Naive thymus-derived CD8-positive, alpha-beta T cell (primary cell): Measurements from ENCODE around the gene HOXA6. TPM values are rescaled to one million over a fixed set of nuclear protein-coding genes. Genes with fewer than 3 reads are reported as not detected.
A peak's percentile ranks its signal among the peaks of the same experiment; 100 is the strongest.

Source experiments
- ATAC-seq, 2 donors: fragments of 150-1000 bp; cut with Tn5 transposase in 1 of 2; sonication (Bioruptor Pico), chemical (Tn5 transposase) in 1 of 2; 1 replicate in 1 of 2; 2 replicates in 1 of 2; pipeline ENCODE4 v1.10.0; 2021; ENCODE audit warnings: mild to moderate bottlenecking in 2 of 2, moderate library complexity in 2 of 2
- POLR2A ChIA-PET: fragments of 350-600 bp; sonication (Branson Sonifier 250); formaldehyde crosslinking; loops from one replicate; lab custom pipeline; 2021; ENCODE audit warnings: antibody characterized with exemption; lab: Charles Lee
- DNase-seq, 10 donors: peaks; one replicate each; pipeline versions ENCODE4 v3.0.0 to v3.0.0-alpha.2; 2020 to 2022
- H3K27ac Mint-ChIP-seq, 10 donors: one replicate each; pipeline ENCODE4 v1.8.0; 2020 to 2022; ENCODE audit warnings: mild to moderate bottlenecking in 10 of 10, mixed read lengths in 10 of 10, moderate library complexity in 4 of 10, inconsistent platforms in 1 of 10
- H3K27me3 Mint-ChIP-seq, 5 donors: one replicate each; pipeline ENCODE4 v1.8.0; 2021 to 2022; ENCODE audit warnings: mixed read lengths in 5 of 5
- H3K36me3 Mint-ChIP-seq, 3 donors: one replicate each; pipeline ENCODE4 v1.8.0; 2020 to 2022; ENCODE audit warnings: mixed read lengths in 3 of 3, mild to moderate bottlenecking in 2 of 3, inconsistent platforms in 1 of 3
- H3K4me1 Mint-ChIP-seq, 4 donors: one replicate each; pipeline ENCODE4 v1.8.0; 2021 to 2022; ENCODE audit warnings: mixed read lengths in 4 of 4
- H3K4me3 Mint-ChIP-seq, 10 donors: one replicate each; pipeline ENCODE4 v1.8.0; 2020 to 2022; ENCODE audit warnings: mild to moderate bottlenecking in 10 of 10, mixed read lengths in 10 of 10, moderate library complexity in 6 of 10, inconsistent platforms in 1 of 10
- H3K9me3 Mint-ChIP-seq, 9 donors: one replicate each; pipeline ENCODE4 v1.8.0; 2020 to 2022; ENCODE audit warnings: mixed read lengths in 9 of 9, mild to moderate bottlenecking in 3 of 9, inconsistent platforms in 1 of 9, moderate library complexity in 1 of 9
- polyA plus RNA-seq, 3 donors: library from polyadenylated mRNA; unstranded; fragments of 300-500 nt; fragmentation: Illumina TruSeq; gene quantifications; one replicate each; pipeline ENCODE4 v1.2.3, GENCODE V29; 2021
- total RNA-seq, 8 experiments: library from RNA in 2 of 8; stranded (reverse) in 2 of 8; gene quantifications; one replicate each; pipeline ENCODE4 v1.2.3 and lab custom pipeline; 2021 to 2026

HOXA6 gene
- total and polyA plus RNA-seq, 5 experiments from 2014 or later, result not detected

GRCh38 chr7:27182861-27183681 lies 35.5 kb upstream of the HOXA6 start:
- peaks cover 1 to 4% (median 3%) of the 10 kb centered on the region in 3 donors for H3K36me3 Mint-ChIP-seq
- peak overlapping the region in 1 of 10 donors; percentile 55 for H3K4me3 Mint-ChIP-seq
- H3K9me3 Mint-ChIP-seq, result peaks cover 0 to 2% (median 0%) of the 10 kb centered on the region in 9 donors
- H3K4me1 Mint-ChIP-seq, result peaks cover 25 to 51% (median 41%) of the 10 kb centered on the region in 4 donors
- peaks cover 52 to 96% (median 74%) of the 10 kb centered on the region in 5 donors for H3K27me3 Mint-ChIP-seq
- DNase-seq (peak in 1 of 10 donors; percentile 17), ATAC-seq (no peak)
- POLR2A ChIA-PET, result interaction anchor here (2.4 kb wide), 1 partner anchor 9 kb away, joined by 9 read pairs; the partner anchor contains the start of gene HOXA10
- H3K27ac Mint-ChIP-seq, result no peak overlapping the region

DNA sequence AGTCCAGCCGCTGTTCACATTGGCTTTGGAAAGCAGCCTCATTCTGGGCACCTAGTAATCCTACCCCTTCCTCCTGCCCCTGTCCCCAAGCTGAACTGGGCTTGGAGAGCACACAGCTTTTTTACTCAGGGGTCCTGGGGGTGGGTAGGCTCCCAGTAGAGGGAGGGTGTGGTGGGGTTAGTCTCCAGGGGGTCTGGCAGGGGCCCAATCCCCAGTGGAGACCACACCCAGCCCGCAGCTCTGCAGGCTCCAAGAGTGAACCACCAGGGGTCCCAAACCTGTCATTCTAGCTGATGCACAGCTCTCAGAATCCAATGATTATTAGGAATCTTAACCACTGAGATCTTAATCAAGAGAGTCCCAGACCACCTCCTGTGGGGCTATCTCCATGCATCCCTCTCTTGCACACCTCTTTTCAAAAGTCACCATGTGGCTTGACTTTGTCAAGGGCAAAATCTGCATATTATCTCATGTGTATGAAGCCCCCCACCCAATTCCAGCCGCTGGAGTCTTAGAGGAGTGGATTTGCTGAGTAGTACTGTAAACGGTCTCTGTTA lies 34.8 kb upstream of the HOXA6 start:
- peak overlapping the region in 1 of 10 donors; percentile 6 for H3K4me3 Mint-ChIP-seq
- POLR2A ChIA-PET, result interaction anchor here (0.5 to 2.4 kb wide), 3 partner anchors 9 to 1320 kb away, joined by 3 to 9 read pairs (median 9); partner anchors contain the start of gene HOXA10
- H3K27ac Mint-ChIP-seq, result no peak overlapping the region

DNA sequence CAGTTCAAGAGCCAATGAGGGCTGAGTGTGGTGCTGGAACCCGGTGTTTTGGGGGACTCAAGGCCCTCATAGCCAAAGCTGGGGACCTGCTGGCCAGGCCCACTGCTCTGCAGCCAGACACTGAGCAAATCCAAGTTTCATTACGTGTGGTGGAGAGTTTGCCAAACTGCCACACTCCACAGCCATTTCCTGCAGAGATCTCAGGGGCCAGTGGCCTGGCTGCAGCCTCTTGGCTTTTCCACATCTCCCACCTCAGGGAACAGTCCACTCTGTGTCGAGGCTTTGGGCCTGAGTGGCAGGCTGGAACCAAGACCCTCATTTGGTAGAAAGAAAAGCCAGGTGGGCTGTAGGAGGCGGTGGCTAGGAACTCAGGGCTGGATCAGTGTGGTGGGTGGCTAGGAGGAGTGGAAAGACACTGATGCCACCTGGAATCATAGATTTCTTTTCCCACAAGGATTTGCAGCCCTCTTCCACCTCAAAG lies 34.3 kb upstream of the HOXA6 start:
- DNase-seq, result peak in 1 of 10 donors; percentile 14
- Mint-ChIP-seq H3K4me1 (peaks cover 21 to 40% (median 33%) of the 10 kb centered on the region in 4 donors), H3K27ac (no peak overlapping the region), H3K36me3 (peaks cover 1 to 4% (median 3%) of the 10 kb centered on the region in 3 donors), H3K4me3 (peak overlapping the region in 1 of 10 donors; percentile 6), H3K9me3 (peaks cover 0 to 2% (median 0%) of the 10 kb centered on the region in 9 donors), H3K27me3 (peaks cover 46 to 96% (median 68%) of the 10 kb centered on the region in 5 donors)
- no peak for ATAC-seq
- POLR2A ChIA-PET, result interaction anchor here (0.5 to 2.4 kb wide), 3 partner anchors 8 to 1319 kb away, joined by 3 to 9 read pairs (median 9); partner anchors contain the start of gene HOXA10

More for the DNA sequence above, 34.8 kb upstream of the HOXA6 start:
- Mint-ChIP-seq H3K36me3 (peaks cover 1 to 4% (median 3%) of the 10 kb centered on the region in 3 donors), H3K27me3 (peaks cover 51 to 96% (median 74%) of the 10 kb centered on the region in 5 donors), H3K4me1 (peaks cover 21 to 44% (median 34%) of the 10 kb centered on the region in 4 donors), H3K9me3 (peaks cover 0 to 2% (median 0%) of the 10 kb centered on the region in 9 donors)
- ATAC-seq (no peak), DNase-seq (no peak)

GRCh38 chr7:27180431-27181420 lies 33.2 kb upstream of the HOXA6 start:
- peak overlapping the region in 1 of 10 donors; percentile 50 for H3K4me3 Mint-ChIP-seq
- ATAC-seq (no peak), DNase-seq (peak in 2 of 10 donors; percentile 2 to 13)
- H3K36me3 Mint-ChIP-seq, result peaks cover 0 to 4% (median 1%) of the 10 kb centered on the region in 3 donors
- peaks cover 15 to 32% (median 26%) of the 10 kb centered on the region in 4 donors for H3K4me1 Mint-ChIP-seq
- peaks cover 39 to 96% (median 66%) of the 10 kb centered on the region in 5 donors for H3K27me3 Mint-ChIP-seq
- POLR2A ChIA-PET, result no interaction called here
- H3K27ac Mint-ChIP-seq, result no peak overlapping the region
- H3K9me3 Mint-ChIP-seq, result peaks cover 0 to 2% (median 0%) of the 10 kb centered on the region in 9 donors

DNA sequence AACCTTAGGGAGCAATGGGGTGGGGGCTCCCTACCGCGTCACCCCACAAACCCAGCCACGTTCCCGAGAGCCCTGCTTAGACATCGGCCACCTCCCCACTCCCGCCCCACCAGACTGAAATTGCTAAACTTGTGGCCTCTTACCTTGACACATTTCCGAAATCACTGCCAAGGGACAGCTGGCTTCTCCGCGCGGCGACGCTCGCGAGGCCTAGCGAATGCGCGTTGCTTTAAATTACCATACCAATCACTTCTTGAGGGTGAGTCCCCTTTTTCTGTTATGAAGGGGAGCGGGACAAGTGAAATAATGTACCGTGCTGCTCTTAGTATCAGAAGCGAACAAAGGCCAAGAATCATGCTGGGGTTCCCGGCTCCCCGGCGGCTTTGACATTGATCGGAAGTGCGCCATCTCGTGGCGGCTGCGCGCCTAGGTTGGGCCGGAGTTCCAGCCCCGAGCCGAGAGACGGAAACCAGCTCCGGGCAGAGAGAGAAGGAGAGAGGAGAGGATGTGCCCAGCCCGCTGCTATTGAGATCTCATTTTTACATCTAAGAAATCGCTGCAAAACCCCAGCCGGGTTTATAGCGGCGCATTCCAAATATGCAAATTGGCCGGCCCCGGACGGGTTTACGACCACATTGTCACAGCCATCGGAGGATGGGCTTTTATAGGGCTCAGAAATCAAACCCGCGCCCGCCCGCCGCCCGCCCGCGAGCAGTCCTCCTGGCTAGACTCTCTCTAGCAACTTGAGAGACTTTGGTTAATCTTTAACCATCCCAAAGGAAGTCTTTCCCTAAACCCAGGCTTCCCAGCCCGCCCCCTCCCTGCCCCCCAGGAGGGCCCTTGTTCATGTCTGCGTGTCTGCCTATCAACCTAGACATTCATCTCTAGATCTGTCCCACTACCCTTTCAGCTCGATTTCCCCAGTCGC lies 32.2 kb upstream of the HOXA6 start:
- no peaks in the 10 kb centered on the region for H3K9me3 Mint-ChIP-seq
- peak overlapping the region in 9 of 10 donors; percentile 18 to 88 (median 70) for H3K4me3 Mint-ChIP-seq
- POLR2A ChIA-PET, result interaction anchor here (0.8 kb wide), 1 partner anchor 8 kb away, joined by 3 read pairs; no protein-coding TSS in a partner anchor
- H3K27me3 Mint-ChIP-seq, result peaks cover 41 to 96% (median 65%) of the 10 kb centered on the region in 5 donors
- DNase-seq, result peak in 8 of 10 donors; percentile 40 to 75 (median 59)
- peaks cover 10 to 24% (median 19%) of the 10 kb centered on the region in 4 donors for H3K4me1 Mint-ChIP-seq
- H3K27ac Mint-ChIP-seq, result peak overlapping the region in 1 of 10 donors; percentile 87
- peak; percentile 76 to 80 for ATAC-seq
- H3K36me3 Mint-ChIP-seq, result peaks cover 0 to 4% (median 1%) of the 10 kb centered on the region in 3 donors

DNA sequence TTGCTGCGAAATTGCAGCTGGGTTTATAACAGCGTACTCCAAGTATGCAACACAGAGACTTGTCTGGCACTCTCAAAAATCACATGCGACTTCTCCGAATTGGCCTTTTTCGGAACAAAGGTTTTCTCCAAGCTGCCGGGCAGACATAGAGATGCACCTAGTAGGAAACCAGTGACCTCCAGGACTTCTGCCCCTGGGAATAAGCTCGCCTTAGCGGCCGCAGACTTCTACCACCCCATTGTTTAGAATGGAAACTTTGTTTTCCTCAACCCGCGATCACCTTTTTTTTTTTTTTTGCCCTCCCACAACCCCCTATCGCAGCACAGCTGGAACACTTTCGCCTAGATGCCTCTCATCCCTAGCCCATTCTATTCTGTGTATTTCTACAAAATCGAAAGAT lies 31.5 kb upstream of the HOXA6 start:
- peaks cover 0 to 4% (median 1%) of the 10 kb centered on the region in 3 donors for H3K36me3 Mint-ChIP-seq
- H3K9me3 Mint-ChIP-seq, result no peaks in the 10 kb centered on the region
- H3K27ac Mint-ChIP-seq, result no peak overlapping the region
- POLR2A ChIA-PET, result interaction anchor here (0.8 kb wide), 1 partner anchor 9 kb away, joined by 3 read pairs; no protein-coding TSS in a partner anchor
- H3K27me3 Mint-ChIP-seq, result peaks cover 38 to 95% (median 65%) of the 10 kb centered on the region in 5 donors
- peak in 1 of 10 donors; percentile 6 for DNase-seq
- peak overlapping the region in 3 of 10 donors; percentile 8 to 72 (median 72) for H3K4me3 Mint-ChIP-seq
- no peak for ATAC-seq
- H3K4me1 Mint-ChIP-seq, result peaks cover 7 to 21% (median 15%) of the 10 kb centered on the region in 4 donors

DNA sequence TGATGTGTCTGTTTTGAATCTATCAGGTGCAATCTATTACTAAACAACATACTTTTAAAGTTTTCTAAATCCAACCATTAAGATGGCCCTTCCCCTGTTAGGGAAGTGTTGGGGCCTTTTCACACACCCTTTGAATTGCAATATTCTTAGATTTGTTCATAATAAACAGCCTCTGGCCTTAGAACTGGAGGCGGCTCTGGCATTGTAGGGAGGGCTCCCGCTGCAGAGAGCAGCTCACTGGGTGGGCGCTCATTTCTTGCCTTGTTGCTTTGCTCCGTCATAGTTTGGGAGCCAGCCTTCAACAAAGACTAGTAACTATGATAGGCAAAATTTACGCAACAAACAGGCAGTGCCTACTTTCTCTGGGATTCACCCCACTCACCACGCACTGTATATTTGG lies 30.8 kb upstream of the HOXA6 start:
- H3K27ac Mint-ChIP-seq, result no peak overlapping the region
- ATAC-seq (no peak), DNase-seq (no peak)
- H3K4me1 Mint-ChIP-seq, result peaks cover 7 to 15% (median 12%) of the 10 kb centered on the region in 4 donors
- H3K27me3 Mint-ChIP-seq, result peaks cover 38 to 88% (median 61%) of the 10 kb centered on the region in 5 donors
- POLR2A ChIA-PET, result no interaction called here
- no peak overlapping the region for H3K4me3 Mint-ChIP-seq
- H3K9me3 Mint-ChIP-seq, result no peaks in the 10 kb centered on the region
- peaks cover 0 to 4% (median 1%) of the 10 kb centered on the region in 3 donors for H3K36me3 Mint-ChIP-seq

DNA sequence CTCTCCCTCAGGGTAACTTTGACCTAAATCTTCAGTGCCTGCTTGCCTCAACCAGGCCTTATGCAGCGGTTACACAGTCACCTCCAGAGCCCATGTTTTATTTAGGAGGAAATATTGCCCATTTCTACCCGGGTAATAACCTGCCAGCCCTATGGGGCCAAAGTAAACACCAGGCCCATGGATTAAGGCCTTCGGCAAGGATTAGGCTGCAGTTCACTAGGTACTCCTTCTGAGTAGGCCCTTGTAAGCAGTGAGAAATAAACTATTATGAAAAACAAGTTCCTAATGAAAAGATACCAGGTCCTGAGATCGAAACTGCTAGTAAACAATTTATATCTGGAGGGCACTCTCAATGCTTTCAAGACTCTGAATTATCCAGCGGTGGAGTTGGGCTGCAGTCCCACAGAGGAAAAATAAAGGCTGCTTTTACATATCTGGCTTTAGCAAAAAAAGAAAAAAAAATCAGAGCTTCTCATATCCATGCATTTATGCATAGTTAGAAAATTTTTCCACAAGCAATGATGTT lies 30.3 kb upstream of the HOXA6 start:
- Mint-ChIP-seq H3K36me3 (peaks cover 0 to 4% (median 1%) of the 10 kb centered on the region in 3 donors), H3K27ac (no peak overlapping the region), H3K4me1 (peaks cover 7 to 15% (median 12%) of the 10 kb centered on the region in 4 donors), H3K4me3 (no peak overlapping the region), H3K27me3 (peaks cover 38 to 83% (median 58%) of the 10 kb centered on the region in 5 donors), H3K9me3 (no peaks in the 10 kb centered on the region)
- no peak for ATAC-seq
- POLR2A ChIA-PET, result no interaction called here
- DNase-seq, result no peak

DNA sequence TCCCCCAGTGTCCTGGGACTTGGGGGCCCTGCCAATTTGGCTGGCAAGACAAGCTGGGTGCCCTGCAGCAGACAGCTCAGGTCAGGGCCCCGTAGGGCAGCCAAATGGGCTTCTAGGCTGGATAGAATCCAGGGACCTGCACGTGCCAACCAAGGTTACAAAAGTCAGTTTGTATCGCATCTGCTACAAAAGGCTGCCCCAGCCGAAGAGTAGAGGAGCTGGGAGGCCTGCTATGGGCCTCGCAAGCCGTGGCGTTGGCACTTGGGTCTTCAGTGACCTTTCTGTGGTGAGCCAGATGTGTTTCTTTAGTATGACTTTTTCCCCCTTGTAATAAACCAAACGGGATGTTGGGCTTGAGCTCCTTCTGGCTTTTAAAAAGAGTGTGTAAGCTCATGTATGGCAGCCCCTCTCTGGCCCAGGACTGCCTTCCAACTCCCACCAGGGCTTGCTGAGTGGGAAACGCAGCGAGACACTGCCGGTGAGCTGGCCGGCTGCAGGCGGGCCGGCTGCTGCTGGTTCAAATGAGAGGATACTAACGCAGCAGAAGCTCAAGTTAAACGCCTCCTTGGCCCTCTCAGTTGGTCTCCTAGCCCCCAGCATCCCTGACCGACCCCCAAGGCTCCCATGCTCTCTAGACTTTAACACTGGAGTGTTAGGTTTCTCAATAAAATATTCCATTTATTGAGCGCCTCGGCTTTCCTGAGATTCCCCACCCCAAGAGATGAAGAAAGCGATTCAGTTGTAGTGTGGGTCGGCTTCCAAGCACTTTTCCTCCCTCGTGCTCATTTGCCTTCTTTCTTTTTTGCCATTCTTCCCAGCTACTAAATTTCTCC lies 29.6 kb upstream of the HOXA6 start:
- Mint-ChIP-seq H3K9me3 (no peaks in the 10 kb centered on the region), H3K36me3 (peaks cover 0 to 7% (median 1%) of the 10 kb centered on the region in 3 donors)
- POLR2A ChIA-PET, result no interaction called here

GRCh38 chr7:27176524-27176845 lies 28.9 kb upstream of the HOXA6 start:
- peak in 1 of 10 donors; percentile 8 for DNase-seq
- H3K4me1 Mint-ChIP-seq, result peaks cover 13 to 24% (median 22%) of the 10 kb centered on the region in 4 donors
- H3K9me3 Mint-ChIP-seq, result peaks cover 0 to 3% (median 0%) of the 10 kb centered on the region in 9 donors
- H3K27me3 Mint-ChIP-seq, result peaks cover 43 to 87% (median 61%) of the 10 kb centered on the region in 5 donors
- H3K27ac Mint-ChIP-seq, result no peak overlapping the region
- H3K36me3 Mint-ChIP-seq, result peaks cover 1 to 11% (median 3%) of the 10 kb centered on the region in 3 donors
- ATAC-seq, result no peak
- POLR2A ChIA-PET, result no interaction called here
- no peak overlapping the region for H3K4me3 Mint-ChIP-seq

More for the DNA sequence above, 29.6 kb upstream of the HOXA6 start:
- H3K4me1 Mint-ChIP-seq, result peaks cover 8 to 17% (median 15%) of the 10 kb centered on the region in 4 donors
- H3K4me3 Mint-ChIP-seq, result no peak overlapping the region
- ATAC-seq, result no peak
- DNase-seq, result peak in 2 of 10 donors; percentile 1 to 12
- peaks cover 38 to 83% (median 57%) of the 10 kb centered on the region in 5 donors for H3K27me3 Mint-ChIP-seq
- no peak overlapping the region for H3K27ac Mint-ChIP-seq
